Chondrocyte (in vitro differentiated cells): ENCODE data around the gene MRNIP. TPM values are rescaled to one million over a fixed set of nuclear protein-coding genes. Genes with fewer than 3 reads are reported as not detected.

ENCODE experiments used
- DNase-seq: peaks from one replicate; pipeline ENCODE4 v3.0.0; 2021; ENCODE audit warnings: mixed read lengths, low spot score
- H3K27ac Mint-ChIP-seq: one replicate; pipeline ENCODE4 v1.8.0; 2021; ENCODE audit warnings: mild to moderate bottlenecking, moderate library complexity, mixed read lengths; ENCODE audit not compliant: unreplicated experiment
- H3K27me3 Mint-ChIP-seq: 2 replicates; pipeline ENCODE4 v1.8.0; 2021; ENCODE audit warnings: low read depth, mixed read lengths
- H3K36me3 Mint-ChIP-seq: 2 replicates; pipeline ENCODE4 v1.8.0; 2021; ENCODE audit warnings: low read depth, mixed read lengths
- H3K4me1 Mint-ChIP-seq: 2 replicates; pipeline ENCODE4 v1.8.0; 2021; ENCODE audit warnings: low read depth, mild to moderate bottlenecking, mixed read lengths
- H3K4me3 Mint-ChIP-seq: one replicate; pipeline ENCODE4 v1.8.0; 2021; ENCODE audit warnings: mild to moderate bottlenecking, moderate library complexity, mixed read lengths; ENCODE audit not compliant: unreplicated experiment
- H3K9me3 Mint-ChIP-seq: 2 replicates; pipeline ENCODE4 v1.8.0; 2021; ENCODE audit warnings: low read depth, mixed read lengths
- total RNA-seq: library from RNA; stranded (reverse); gene quantifications from 3 replicates; pipeline ENCODE4 v1.2.1, GENCODE V29; 2021
- TF ChIP-seq, protein P1 (sequence below): fragments of 200-600 bp; sonication (generic); IDR thresholded peaks from 2 replicates; pipeline ENCODE4 v1.5.0; 2021; ENCODE audit warnings: antibody characterized with exemption, mild to moderate bottlenecking, moderate library complexity

MRNIP gene
- total RNA-seq, 1 donor from 2014 or later, result 13.4 TPM

DNA sequence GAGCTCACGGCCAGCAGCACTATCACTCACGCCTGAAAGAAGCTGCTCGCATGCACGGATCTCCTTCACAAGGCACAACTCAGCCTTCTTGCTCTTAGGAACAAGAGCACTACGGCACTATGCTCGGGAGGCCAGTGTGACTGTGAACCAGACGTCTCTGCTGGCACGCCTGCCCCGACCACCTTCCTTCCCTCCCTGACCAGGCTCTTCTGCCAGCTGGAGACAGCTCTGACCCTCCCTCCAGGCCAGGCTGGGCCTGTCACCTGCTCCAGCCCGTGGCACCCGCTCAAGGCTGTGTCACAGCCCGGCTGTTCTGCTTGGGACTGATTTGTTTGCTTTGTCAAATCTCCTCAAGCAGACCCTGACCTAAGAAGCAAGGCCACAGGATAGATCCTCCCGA, 42.1 kb upstream of the MRNIP start:
- no peak overlapping the region for H3K4me3 Mint-ChIP-seq
- no peaks in the 10 kb centered on the region for H3K27me3 Mint-ChIP-seq
- peak; percentile 82 for DNase-seq
- H3K9me3 Mint-ChIP-seq, result no peaks in the 10 kb centered on the region
- H3K36me3 Mint-ChIP-seq, result peaks cover 15% of the 10 kb centered on the region
- H3K27ac Mint-ChIP-seq, result no peak overlapping the region
- TF ChIP-seq, protein P1, sequence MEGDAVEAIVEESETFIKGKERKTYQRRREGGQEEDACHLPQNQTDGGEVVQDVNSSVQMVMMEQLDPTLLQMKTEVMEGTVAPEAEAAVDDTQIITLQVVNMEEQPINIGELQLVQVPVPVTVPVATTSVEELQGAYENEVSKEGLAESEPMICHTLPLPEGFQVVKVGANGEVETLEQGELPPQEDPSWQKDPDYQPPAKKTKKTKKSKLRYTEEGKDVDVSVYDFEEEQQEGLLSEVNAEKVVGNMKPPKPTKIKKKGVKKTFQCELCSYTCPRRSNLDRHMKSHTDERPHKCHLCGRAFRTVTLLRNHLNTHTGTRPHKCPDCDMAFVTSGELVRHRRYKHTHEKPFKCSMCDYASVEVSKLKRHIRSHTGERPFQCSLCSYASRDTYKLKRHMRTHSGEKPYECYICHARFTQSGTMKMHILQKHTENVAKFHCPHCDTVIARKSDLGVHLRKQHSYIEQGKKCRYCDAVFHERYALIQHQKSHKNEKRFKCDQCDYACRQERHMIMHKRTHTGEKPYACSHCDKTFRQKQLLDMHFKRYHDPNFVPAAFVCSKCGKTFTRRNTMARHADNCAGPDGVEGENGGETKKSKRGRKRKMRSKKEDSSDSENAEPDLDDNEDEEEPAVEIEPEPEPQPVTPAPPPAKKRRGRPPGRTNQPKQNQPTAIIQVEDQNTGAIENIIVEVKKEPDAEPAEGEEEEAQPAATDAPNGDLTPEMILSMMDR, result no peak
- peaks cover under 1% of the 10 kb centered on the region for H3K4me1 Mint-ChIP-seq

DNA sequence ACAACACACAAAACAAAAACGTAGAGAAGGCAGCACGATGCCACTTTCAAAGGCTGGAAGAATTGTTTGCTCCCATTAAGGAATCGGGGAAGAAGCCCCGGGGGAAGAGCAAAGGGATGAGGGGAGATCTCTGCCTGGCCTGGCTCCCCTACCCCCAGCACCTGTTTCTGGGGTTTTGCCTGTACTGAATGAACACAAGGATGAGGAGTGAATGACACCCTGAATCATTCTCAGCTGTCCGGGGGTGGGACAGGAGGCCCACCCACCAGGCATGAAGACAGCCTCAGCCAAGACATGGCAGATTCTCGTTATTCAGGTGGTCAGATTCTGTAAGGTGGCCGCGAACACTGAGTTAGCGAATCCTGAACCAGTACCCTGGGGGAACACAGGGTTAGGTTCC, 41.6 kb upstream of the MRNIP start:
- H3K4me1 Mint-ChIP-seq, result no peaks in the 10 kb centered on the region

DNA sequence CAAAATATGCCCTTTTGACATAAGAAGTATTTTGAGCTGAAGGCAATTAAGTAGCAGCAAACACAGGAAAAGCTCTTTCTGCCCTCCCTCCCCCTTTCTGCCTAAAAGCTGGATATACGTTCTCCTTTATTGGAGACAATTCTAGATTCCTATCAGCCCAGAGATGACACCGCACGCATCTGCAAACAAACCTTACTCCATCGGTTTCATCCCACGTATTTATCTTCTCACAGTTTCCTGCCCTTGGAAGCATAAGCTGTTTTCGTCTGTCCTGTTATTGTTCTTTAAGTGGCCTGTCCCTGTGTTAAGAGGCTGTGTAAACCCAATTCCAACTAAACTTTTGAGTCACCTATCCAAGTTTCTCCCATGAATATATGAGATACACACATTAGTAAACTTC, 37.2 kb upstream of the MRNIP start:
- Mint-ChIP-seq H3K9me3 (no peaks in the 10 kb centered on the region), H3K4me3 (no peak overlapping the region), H3K36me3 (peaks cover 23% of the 10 kb centered on the region), H3K4me1 (no peaks in the 10 kb centered on the region), H3K27me3 (no peaks in the 10 kb centered on the region), H3K27ac (no peak overlapping the region)
- no peak for DNase-seq
- TF ChIP-seq, protein P1, result no peak

More for the DNA sequence above, 41.6 kb upstream of the MRNIP start:
- Mint-ChIP-seq H3K27ac (no peak overlapping the region), H3K9me3 (no peaks in the 10 kb centered on the region), H3K27me3 (no peaks in the 10 kb centered on the region), H3K36me3 (peaks cover 16% of the 10 kb centered on the region), H3K4me3 (no peak overlapping the region)
- peak; percentile 25 for DNase-seq
- TF ChIP-seq, protein P1, result no peak

DNA sequence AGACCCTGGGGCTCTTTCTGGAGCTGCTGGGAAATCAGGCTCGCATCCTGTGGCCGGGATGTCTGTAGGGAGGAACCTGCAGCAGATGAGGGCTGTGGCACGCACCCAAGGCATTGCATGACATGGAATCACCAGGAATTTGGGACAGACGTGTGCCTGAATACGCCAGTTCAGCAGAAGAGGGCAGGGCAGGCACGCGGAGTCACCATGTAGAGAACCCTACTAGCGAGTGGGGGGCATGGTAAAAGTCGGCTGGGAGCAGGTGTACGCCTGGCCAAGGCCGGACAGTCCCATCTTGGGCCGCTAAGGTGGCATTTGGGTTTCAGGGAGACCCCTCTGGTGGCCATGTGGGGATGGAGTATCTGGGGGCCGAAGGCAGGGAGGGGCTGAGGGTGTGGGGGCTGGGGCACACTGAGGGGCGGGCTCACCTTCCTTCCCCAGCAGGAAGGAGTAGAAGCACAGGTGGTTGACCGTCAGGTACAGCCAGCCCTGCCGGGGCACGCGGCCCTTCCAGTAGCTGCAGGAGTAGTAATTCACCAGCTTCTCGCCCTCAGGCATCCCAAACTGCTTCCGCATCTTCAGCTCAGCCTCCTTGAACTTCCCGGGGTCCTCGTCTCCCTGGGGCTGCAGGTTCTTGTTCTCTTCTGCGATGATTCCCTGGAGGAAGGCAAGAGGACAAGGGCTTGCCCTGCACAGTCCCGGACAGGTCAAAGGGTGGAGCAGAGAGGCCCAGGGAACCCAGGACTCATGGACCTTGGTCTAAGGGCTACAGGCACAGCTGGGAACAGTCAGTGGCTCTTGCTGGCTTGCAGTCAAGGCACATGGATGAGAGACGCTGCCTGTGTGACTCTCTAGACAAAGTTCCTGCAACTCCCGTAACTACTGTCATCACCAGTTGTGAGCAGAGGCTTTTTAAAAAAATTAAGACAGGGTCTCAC, 35.6 kb upstream of the MRNIP start:
- H3K4me1 Mint-ChIP-seq, result no peaks in the 10 kb centered on the region
- H3K27me3 Mint-ChIP-seq, result no peaks in the 10 kb centered on the region
- TF ChIP-seq, protein P1, result no peak
- H3K4me3 Mint-ChIP-seq, result no peak overlapping the region
- peaks cover 29% of the 10 kb centered on the region for H3K36me3 Mint-ChIP-seq
- H3K9me3 Mint-ChIP-seq, result no peaks in the 10 kb centered on the region
- H3K27ac Mint-ChIP-seq, result no peak overlapping the region
- DNase-seq, result no peak

DNA sequence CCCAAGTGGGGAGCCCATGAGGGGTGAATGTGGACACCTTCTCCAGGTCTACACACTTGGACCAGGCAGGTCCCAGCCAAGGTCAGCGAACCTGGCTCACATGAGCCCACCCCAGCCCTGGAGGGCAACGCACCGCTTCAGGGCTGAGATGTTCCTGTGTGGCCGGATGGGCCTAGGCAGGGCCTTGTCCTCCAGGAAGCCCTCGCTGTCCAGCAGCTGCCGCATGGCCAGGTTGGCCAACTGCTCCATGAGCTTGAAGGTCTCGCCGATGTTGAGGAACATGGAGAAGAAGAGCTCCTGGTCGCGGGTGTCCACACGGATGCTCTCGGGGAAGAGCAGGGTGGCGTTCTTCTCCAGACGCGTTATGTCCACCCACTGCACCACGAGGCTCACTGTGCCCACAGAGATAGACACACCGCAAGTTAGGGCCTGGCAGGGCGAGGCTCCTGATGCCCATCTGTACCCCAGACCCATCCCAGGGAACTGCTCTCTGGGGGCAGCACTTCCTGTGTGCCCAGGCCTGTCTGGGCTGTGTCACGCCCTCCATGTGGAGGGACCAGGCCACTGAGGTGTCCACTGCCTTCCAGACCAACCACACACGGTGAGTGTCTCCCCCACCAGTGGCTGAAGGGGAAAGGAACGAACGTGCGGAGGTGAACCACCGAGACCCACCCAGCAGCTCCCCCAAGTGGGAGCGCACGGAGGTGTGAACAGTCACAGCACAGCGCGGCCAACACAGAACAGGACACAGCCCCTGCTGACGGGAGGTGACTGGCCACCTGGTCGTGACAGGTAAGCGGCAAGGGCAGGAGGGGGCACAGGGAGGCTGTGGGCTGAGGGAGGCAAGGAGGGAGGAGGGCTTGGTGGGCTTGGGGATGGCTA, 34.7 kb upstream of the MRNIP start:
- H3K27me3 Mint-ChIP-seq, result no peaks in the 10 kb centered on the region
- H3K36me3 Mint-ChIP-seq, result peaks cover 30% of the 10 kb centered on the region
- no peak overlapping the region for H3K27ac Mint-ChIP-seq
- H3K9me3 Mint-ChIP-seq, result no peaks in the 10 kb centered on the region
- TF ChIP-seq, protein P1, result no peak
- no peak for DNase-seq
- no peaks in the 10 kb centered on the region for H3K4me1 Mint-ChIP-seq
- no peak overlapping the region for H3K4me3 Mint-ChIP-seq
